HG03196 (cell line): ENCODE results near the gene POLD1.
"Not testable (repeated sequence)": the region's sequence is repeated elsewhere in the genome, so short reads cannot be mapped to it uniquely, and the experiment has no call there.

Experiments
- ATAC-seq: cut with Tn5 transposase; IDR thresholded peaks from one replicate; pipeline ENCODE4 v1.9.1; 2021; ENCODE audit not compliant: unreplicated experiment

The POLD1 gene

DNA sequence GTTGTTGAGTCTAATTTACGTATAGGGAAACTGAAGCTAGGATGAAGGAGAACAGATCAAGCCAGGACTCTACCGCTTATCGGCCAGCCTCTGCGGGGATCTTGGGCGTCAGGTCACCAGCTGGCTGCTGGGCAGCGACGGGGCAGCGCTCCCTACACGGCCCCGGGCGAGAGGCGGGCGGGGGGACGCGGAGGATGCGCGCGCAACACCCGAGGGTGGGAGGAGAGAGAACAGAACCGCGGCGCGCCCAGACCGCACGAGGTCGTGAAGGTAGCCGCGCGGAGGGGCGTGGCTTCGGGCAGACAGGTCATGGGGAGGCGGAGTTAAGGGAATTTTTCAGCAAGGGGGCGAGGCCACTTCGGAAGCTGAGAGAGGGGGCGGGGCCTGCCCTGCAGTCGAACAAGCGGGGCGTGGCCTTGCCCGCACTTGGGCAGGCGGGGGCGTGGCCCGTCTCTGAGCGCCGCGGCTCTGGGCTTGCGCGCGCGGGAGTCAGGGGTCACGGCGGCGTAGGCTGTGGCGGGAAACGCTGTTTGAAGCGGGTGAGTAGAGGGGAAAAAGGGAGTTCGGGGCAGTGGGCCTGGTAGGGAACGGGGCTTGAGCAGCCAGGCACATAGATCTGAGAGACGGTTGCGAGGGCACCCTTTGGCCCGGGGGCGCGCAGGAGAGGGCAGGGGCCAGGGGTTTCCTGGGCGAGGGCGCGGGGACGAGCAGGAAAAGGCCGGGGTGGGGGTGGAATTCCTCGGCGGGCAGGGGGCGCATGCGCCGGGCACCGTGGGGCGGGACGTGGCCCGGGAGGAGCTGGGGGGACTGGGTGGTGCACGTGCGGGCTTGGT is at the start of gene POLD1:
Gene POLD1, plus strand, starts transcription at position 496 of the 833 bp plus-strand sequence. CDS start 14,505 bp downstream, outside the sequence.
- ATAC-seq = peak; percentile 64

DNA sequence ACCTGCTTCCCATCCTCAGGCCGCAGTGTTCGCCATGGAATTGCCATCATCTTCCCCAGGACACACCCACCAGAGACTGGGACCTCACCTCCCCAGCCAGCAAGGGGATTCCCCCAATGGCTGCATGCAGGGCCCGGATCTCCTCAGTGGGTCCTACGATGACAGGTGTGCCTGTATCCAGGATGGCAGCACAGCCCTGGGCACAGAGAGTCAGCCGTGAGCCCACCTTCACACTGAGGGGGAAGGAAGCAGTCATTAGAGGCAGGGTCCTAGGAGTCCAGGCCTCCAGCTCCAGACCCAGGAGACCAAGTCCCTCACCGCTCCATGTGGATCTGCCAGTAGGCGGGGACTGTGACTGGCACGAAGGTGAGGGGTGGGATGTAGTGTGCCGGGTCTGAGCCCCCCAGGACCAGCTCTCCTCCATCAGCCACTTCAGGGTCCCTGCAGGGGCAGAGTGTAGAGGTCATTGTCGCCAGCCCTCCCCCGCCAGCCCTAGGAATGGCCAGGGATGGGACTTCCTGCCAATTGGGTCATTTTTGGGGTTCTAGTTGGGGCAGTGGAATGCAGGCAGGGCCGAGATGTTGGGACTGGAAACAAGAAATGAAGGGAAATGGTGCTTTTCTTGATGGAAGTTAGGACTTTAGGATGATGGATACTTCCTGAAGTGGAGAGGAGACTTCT is 49.3 kb upstream of the POLD1 start:
- no peak for ATAC-seq

DNA sequence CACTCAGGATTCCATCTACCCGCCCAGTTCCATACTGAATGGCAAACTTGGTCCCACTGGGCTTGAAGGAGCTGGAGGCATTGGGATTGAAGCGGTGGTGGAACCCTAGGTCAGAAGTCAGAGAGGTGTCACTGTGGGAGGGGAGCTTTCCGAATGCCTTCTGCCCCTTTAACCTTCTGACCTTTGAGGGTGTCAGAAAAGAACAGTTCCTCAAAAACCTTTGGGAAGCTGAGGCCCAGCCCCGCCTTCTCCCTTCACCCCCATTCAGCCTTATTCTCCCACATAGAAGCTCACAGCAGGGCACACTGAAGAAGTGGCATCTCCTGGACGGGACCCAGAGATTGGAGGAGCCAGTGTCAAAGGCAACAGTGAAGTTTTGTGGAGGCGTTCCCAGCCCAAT is 47.1 kb upstream of the POLD1 start:
- ATAC-seq = not testable (repeated sequence)

DNA sequence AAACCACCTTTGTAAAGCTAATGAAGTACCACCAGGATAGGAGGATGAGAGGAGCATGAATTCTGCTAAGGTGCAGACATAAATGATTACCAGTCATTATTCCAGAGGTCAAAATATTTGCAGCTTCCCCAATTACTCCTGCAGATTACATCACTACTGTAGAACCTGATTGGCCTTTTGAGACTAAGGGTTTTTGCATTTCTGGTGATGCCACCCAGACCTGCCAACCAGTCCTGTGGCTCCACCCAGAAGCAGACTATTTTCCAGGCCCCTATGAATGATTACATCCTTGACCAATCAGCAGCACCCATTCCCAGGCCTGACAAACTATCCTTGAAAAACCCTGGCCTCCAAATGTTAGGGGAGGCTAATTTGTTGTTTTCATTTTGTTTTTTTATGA is 43.8 kb upstream of the POLD1 start:
- no peak for ATAC-seq

DNA sequence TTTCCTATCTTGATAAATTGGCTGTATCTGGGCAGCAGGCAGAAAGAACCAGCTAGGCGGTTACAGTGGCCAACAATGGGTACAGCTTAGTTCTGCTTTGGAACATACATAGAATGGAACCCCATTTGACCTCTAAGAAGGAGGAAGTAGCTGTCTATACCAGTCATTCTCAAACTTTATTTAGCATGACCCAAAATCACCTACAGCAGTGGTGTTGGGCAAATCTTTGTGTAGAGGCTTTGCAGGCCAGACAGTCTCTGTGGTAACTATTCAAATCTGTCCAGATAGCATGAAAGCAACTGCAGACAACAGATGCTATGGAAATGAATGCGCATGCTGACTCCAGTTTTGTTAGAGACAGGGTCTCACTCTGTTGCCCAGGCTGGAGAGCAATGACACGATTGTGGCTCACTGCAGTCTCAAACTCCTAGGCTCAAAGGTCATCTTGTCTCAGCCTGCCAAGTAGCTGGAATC is 43.0 kb upstream of the POLD1 start:
- ATAC-seq = peak; percentile 57

DNA sequence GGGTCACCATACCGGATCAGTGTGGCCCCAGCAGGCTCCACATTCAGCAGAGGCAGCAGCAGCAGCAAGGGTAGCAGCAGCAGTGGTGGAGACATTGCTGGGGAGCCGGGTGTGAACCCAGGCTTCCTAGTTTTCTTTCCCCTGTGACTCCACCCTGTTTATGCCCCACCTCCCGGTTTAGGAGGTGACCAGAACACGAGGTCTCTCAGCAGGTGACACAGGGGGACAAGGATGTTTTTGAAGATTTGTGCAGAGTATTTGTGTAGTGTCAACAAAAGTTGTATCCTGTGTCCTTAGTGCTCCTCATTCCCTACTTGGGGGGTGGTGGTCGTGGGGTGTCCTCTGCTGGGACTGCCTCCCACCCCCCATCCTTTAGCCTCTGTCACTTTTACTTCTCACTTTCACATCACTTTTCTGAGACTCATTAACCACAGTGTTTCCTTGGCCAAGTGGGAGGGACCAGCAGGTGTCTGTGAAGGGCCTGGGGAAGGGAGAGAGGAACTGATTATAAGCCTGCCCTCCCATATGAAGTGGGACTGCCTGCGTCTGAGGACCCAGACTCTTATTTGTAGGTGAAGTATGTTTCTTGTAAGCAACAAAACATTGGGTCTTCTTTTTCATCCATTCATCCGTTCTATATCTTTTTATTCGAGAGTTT is 39.4 kb upstream of the POLD1 start:
- ATAC-seq = no peak

DNA sequence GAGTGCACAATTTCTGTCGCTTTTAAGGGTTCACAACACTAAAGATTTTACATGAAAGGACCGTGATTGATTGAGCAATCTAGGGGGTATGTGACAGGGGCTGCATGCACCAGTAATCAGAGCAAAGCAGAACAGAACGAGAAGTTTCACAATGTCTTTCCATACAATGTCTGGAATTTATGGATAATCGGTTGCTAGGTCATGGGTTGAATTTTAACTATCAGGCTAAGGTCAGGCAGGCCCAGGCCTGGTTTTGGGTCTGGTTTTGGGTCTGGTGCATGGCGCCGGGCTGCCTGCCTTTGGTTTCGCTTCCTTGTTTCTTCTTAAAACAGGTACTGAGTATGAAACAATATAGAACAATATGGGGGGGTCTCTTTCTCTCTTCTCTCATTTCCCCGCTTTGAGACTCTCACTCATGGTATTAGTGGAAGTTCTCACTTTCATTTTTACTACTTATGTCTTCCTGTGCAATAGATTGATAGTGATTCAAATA is 37.0 kb upstream of the POLD1 start:
- ATAC-seq = peak; percentile 54

DNA sequence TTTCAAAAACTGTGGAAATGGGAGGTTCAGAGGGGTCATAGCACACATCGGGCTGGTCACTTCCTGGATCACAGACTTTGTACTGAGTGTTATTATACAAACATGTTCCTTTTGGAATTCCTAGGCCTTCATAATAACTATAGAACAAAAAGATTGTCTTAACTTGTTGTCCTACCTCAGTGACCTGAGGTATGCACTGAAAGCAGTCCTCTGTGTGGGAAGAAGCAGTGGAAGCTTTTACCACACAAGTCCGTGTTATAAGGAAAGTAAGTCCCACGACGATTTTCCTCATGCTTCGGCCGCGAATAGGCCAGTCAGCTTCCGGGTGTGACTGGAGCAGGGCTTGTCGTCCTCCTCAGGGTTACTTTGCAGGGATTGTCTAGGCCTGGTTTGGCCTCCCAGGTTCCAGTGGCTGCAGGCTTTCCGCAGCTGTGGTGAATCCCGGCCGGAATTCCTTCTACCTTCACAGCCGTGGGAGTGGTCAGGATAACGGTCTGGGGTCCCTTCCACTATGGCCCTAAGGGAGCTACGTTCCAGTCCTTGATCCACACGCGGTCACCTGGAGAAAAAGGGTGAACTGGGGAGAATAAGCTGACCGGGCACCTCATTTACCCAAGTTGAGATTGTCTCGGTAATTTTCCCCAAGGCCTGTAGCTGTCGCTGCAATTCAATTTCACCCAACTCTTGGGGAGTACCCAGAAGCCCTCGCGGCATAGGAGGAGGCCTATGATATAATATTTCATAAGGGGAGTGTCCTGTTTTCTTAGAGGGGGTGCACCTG is 34.7 kb upstream of the POLD1 start:
- no peak for ATAC-seq

DNA sequence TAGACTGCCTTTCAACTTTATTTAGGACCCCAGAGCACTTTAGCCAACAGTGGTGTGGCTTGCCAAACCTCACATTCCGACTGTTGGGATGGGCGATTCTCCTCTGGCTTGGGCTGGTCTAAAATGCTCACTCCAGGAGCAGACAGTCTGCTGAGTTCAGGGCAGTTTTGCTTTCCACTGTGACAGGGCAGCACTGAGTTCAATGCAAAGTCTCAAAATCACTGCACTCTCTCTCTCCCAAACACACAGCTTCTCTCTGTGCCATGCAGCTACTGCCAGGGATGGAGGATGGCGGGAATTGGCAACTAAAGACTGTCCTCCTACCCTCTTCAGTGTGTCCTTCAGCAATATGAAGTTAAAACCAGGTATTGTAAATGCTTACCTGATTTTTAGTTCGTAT is 31.9 kb upstream of the POLD1 start:
- ATAC-seq = no peak

DNA sequence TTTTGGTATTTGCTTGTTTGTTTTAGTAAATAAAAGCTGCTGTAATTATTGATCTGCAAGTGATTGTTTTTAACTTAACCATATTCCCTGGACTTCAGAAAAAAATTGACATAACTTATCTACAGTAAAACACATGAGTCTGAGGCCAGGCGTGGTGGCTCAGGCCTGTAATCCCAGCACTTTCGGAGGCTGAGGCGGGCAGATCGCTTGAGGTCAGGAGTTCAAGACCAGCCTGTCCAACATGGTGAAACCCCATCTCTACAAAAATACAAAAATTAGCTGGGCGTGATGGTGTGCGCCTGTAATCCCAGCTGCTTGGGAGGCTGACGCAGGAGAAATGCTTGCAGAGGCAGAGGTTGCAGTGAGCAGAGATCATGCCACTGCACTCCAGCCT is 30.7 kb upstream of the POLD1 start:
- not testable (repeated sequence) for ATAC-seq

DNA sequence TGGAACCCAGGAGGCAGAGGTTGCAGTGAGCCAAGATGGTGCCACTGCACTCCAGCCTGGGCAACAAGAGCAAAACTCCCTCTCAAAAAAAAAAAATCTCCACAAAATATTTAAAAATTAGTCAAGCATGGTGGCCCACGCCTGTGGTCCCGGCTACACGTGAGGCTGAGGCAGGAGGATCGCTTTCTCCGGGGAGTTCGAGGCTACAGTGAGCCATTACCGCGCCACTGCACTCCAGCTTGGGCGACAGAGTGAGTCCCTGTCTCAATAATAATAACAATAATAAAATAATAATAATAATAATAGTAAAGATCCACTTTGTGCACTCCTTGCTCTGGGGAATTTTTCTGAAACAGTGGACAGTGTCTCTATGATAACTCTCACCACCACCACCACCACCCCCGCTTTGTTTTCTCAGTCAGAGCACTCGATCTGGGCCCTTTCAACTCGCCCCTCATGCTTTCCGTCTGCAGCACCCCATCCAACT is 27.4 kb upstream of the POLD1 start:
- no peak for ATAC-seq

DNA sequence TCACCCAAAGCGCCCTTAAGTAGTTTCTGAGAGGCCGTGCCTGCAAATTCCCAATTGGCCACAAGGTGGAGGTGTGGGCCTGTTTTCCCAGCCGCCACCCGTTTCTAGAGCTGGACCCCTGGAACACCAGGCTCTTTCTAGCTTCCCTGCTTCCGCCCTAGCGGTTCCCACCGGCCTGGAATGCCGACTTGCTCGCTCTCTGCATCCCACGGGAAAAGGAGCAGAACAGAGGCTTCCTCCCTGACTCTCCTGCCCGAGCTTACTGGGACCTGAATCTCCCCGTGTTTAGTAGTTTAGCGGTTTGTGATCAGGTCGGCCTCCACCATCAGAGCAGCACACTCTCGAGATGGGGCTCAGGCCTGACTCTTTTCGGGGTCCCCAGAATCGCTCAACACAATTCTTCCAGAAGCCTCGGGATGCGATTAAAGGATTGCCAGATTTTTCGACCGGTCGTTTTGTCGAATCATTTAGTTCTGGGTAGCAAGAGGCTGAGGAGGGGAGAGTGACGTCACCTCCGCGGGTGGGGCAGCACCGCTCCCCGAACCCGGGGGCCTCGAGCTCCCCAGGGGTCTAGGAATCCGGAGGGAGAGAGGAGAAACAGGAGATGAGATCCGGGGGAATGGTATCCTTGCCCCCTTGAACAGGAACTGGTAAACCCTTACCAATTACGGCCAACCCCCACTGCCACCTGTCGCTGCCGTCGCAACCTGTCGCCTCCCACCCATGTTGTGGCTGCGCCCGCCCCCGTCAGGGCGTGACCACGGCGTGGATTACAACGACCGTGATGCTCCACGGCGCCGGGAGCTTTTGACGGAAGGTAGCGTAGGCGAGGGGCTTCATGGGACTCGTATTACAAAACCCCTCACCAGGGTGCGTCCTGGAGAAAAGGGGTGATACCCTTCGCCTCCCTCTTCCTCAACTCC is 26.7 kb upstream of the POLD1 start:
- peak; percentile 49 for ATAC-seq

DNA sequence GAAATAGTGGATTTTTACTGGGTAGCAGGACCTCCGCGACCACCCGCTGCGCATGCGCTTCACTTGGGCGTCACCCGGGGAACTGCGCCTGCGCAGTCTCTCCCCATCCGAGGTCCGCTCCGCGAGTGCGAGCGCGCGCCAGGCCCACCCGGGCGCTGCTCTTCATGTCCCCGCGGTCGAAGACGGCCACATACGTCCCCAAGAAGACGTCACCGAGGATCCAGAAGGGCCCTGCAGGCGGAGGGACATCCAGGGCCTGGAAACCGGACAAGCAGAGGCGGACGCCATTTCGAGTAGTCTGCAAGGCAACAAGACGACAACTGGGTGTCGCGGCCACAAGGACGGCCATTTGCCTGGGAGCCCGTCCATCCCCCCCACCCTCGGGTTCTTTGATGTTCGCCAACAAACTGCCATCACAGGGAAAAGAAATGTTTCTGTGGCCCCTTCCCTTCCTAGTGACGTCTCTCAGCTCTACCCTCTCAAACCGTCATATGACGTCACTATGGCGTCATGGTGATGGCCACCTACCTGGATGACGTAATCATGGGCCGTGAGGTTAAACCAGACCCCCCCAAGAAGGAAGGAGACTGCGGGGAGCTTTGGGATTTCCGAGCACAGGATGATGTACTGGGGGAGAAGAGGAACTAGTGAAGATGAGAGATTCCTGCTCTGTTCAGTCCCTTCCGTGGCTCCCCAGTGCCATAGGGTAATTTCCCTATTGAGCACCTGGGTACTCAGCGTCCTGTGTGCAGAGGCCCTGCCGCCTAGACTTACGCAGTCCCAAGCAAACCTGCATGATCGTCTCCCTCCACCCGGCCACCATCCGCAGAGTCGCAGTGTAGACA is 25.4 kb upstream of the POLD1 start:
- no peak for ATAC-seq

DNA sequence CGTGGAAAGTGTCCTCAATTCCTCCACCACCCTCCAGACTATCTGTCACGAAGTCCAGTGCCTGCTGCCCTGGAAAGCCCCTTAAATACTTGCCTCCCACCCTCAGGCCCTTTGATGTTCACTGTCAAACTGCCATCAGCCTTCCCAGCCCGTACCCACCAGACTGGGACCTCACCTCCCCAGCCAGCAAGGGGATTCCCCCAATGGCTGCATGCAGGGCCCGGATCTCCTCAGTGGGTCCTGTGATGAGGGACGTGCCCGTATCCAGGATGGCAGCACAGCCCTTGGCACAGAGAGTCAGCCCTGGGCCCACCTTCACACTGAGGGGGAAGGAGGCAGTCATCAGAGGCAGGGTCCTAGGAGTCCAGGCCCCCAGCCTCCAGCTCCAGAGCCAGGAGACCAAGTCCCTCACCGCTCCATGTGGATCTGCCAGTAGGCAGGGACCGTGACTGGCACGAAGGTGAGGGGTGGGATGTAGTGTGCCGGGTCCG is 24.8 kb upstream of the POLD1 start:
- no peak for ATAC-seq

DNA sequence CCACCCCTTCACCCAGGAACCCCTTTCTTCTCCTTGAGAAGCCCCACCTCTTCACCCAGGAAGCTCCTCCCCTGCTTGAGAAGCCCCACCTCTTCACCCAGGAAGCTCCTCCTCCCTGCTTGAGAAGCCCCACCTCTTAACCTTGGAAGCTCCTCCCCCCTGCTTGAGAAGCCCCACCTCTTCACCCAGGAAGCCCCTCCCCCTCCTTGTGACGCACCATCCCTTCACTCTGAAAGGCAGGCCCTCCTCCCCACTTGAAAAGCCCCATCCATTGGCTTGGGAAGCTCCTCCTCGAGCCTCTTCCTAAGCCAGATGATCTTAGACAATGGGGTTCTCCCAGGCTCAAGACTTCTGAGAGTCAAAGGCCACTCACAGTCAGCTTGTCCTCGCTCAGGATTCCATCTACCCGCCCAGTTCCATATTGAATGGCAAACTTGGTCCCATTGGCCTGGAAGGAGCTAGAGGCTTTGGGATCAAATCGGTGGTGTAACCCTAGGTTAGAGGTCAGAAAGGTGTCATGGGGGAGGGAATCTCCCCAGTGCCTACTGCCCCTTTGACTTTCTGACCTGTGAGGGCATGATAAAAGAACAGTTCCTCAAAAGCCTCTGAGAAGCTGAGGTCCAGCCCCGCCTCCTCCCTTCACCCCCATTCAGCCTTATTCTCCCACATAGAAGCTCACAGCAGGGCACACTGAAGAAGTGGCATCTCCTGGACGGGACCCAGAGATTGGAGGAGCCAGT is 22.7 kb upstream of the POLD1 start:
- ATAC-seq = no peak

DNA sequence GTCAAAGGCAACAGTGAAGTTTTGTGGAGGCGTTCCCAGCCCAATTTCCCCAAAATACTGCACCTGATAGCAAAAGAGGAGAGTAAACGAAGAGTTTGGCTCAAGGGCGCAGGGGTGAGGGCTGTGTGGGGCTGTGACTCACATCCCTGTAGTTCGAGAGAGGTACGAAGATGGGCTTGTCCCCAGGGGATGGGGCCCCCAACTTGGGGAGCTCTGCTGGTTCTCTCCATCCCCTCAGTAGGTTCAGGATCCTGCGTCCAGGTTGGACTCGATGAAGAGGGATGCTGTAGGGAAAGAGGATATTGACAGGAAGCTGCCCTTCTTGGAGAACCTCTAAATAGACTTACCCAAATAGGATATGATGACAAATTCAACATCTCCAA is 22.1 kb upstream of the POLD1 start:
- ATAC-seq = no peak

DNA sequence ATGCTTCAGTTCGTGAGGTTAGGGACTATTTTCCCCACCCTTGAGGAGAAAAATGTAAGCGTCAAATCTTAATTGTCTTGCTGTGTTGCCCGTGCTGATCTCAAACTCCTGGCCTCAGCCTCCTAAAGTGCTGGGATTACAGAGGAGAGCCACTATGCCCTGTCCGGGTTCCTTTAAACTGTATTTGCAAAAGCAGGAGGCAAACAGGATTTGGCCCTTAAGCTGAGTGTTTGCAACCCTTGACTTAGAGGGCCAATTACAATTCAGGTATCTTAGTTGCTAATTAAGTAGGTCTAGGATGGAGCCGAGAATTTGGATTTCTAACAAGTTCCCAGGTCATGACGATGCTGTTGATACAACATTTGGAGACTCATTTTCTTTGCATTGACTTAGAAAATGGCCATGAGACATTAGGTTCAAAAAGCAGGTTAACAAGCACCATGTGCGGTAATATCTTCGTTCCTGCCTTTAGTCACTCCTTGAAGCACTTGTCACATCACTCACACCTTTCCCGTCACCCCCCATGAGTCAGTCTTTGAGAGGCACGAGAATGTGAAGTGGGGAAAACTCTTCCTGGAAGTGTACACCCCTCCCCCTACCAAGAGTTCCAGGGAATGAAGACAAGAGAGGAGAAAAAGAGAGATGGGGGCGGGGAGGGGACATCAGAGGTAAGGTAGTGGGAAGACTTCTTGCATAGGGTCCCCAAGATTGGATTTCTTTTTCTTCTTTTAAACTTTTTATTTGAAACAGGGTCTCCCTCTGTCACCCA is 21.3 kb upstream of the POLD1 start:
- no peak for ATAC-seq
